ENCODE results near the gene SPINT4.
A peak's percentile ranks its signal among the peaks of the same experiment; 100 is the strongest.

The SPINT4 gene

DNA sequence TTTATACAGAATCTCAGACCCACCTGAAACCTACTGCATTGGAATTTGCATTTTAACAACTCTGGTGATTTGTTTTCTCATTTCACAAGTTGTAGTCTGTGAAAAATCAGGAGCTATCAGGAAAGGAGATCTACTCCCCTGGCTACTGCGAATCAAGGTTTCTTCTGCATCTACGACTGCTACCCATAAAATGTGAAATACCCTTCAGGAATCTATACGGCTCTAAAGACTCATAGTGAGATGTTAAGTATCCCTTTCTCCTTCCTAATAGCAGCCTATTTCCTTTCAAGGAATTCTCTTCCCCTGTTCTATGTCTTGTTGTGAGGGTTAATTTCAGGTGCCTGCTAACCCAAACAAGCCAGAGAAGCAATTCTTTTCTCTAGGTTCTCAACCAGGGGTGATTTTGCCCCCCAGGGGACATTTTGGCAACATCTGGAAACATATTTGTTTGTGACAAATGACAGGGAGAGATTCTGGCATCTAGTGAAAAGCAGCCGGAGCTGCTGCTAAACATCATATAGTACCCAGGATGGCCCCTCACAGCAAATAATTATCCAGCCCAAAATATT, 43.2 kb downstream of the SPINT4 start:
- DNase-seq (ENCODE audit: low read depth): no peak

DNA sequence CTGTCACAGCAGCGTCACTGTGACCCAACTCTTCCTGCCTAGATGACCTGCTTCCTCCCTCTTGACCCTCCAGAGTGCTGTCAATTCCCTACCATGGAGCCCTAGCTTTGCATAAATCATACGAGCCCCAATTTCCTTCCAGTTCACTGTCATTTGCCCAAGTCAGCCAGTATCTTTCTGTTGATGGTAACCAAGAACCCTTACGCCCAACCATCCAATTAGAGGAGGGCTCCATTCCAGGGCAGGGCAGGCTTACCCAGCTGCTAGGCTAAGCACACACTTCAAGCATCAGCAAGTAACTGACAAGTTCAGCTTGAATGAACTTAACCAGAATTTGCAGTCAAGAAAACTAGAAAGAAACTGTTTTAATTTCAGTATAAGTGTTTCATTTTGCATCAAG, 43.8 kb downstream of the SPINT4 start:
- DNase-seq (ENCODE audit: low read depth): no peak

DNA sequence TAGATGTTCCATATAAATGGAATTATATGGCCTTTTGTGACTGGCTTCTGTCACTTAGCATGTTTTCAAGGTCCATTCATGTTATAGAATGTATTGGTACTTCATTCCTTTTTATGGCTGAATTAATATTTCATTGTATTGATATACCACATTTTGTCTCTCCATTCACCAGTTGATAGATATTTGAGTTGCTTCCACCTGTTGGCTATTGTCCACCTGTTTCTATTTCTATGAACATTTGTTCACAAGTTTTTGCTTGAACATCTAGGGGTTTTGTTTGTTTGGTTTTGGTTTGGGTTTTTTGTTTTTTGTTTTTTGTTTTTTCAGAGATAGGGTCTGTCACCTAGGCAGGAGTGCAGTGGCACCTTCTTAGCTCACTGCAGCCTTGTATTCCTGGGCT, 46.3 kb downstream of the SPINT4 start:
- DNase-seq (ENCODE audit: low read depth): no peak

DNA sequence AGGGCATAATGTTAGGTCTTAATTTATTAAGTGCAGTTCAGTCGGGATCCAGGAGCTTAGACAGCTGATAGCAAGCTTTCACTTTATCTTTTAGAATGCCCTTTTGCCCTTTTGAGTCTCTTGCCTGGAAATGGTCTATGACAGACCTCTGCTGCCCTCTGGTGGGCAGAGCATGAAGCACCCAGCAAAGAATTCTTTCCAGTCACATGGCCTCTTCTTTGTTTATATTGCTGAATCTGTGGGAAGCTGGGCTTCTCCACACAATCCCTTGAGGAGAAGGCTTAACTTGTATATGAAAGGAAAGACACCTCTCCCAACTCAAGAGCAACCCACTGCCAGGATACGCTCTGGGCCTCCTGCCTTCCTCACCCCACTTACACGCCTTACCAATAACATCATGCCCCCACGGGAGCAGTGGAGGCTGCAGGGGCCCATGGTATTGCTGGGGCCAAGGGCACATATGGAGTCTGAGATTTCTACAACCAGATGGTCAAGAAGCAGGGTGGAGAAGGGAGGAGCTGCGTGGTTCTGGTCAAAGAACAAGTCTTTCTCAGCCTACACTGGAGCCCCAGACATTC, 49.1 kb downstream of the SPINT4 start:
- DNase-seq (ENCODE audit: low read depth): peak; percentile 46

- no peak for DNase-seq (ENCODE audit: low read depth)
These were observed 50.5 kb downstream of the SPINT4 start for GRCh38 chr20:45772693-45773092.

DNA sequence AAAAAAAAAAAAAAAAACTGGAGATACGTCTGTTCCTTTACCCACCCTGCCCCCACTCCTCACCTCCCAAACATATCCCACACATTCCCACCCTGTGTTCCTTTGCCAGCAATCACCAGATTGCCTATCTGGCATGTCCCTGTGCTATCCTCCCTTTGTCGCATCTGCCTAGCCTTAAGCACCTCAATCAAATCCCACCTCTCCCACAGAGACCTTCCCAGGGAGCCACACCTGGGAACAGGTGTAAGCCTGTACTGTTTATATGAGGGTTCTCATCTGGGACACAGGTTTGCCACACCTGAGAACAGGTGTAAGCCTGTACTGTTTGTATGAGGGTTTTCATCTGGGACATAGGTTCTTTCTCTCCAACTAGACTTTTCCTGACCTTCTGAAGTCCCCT, 52.8 kb downstream of the SPINT4 start:
- DNase-seq (ENCODE audit: low read depth): no peak

DNA sequence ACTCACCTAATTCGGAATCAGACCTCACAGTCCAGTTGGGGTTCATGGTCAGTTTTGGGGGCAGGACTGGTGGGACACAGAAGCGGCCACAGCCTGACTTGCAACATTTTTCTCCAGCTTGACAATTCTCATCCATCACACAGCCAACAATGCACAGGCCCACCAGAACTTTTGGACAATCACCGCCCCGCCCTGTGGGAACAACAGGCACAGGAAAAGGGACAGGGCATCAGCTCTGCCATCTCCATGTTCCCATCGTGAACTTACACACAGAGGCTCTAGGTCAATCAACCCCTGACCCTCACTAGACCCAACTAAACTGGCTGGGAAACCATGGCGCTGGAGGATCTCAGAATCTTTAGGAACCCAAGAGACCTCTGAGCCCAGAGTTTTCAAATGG, 53.3 kb downstream of the SPINT4 start:
- DNase-seq (ENCODE audit: low read depth): no peak

All from CMK (cell line).